C4-2B (cell line): ENCODE data around the gene TBL1Y.
"Not testable (repeated sequence)": the region's sequence is repeated elsewhere in the genome, so short reads cannot be mapped to it uniquely, and the experiment has no call there.

Source experiments
- H3K27ac ChIP-seq: fragments of 450-650 bp; 2 replicates; pipeline ENCODE4 v1.5.1; 2017
- CTCF ChIP-seq: fragments of 450-650 bp; conservative IDR thresholded peaks from 2 replicates; pipeline ENCODE4 v1.5.1; 2017; ENCODE audit warnings: mild to moderate bottlenecking
- ZFX ChIP-seq: fragments of 450-650 bp; IDR thresholded peaks from 2 replicates; pipeline ENCODE4 v1.6.1; 2017

Gene TBL1Y

GRCh38 chrY:6910372-6911252 is at the start of gene TBL1Y:
Gene TBL1Y (plus strand): TSS chrY:6910697. CDS start chrY:7025085, 114,388 bp downstream.
- H3K27ac ChIP-seq = no peak within 1 kb of the TSS
- TF ChIP-seq ZFX = no peak
- no peak for TF ChIP-seq CTCF

- TF ChIP-seq ZFX = no peak
- no peak for TF ChIP-seq CTCF
- H3K27ac ChIP-seq = no peak overlapping the region
Observed at GRCh38 chrY:6894496-6894895, 16.0 kb upstream of the TBL1Y start.

GRCh38 chrY:6895236-6895635 is 15.3 kb upstream of the TBL1Y start:
- no peak overlapping the region for H3K27ac ChIP-seq
- no peak for TF ChIP-seq ZFX
- no peak for TF ChIP-seq CTCF

- H3K27ac ChIP-seq = not testable (repeated sequence)
Observed at GRCh38 chrY:6902116-6902515, 8.4 kb upstream of the TBL1Y start.

GRCh38 chrY:6907591-6907990 is 2.9 kb upstream of the TBL1Y start:
- H3K27ac ChIP-seq = no peak overlapping the region
- TF ChIP-seq CTCF (no peak), ZFX (no peak)

GRCh38 chrY:6908021-6908420 is 2.5 kb upstream of the TBL1Y start:
- not testable (repeated sequence) for H3K27ac ChIP-seq

GRCh38 chrY:6909118-6909521 is 1.4 kb upstream of the TBL1Y start:
- TF ChIP-seq ZFX (no peak), CTCF (no peak)
- H3K27ac ChIP-seq = no peak overlapping the region

GRCh38 chrY:6909856-6910255 is 641 bp upstream of the TBL1Y start:
- H3K27ac ChIP-seq = no peak overlapping the region
- TF ChIP-seq CTCF (no peak), ZFX (no peak)
